Keratinocyte (primary cell): Measurements from ENCODE around the gene NEUROD2. TPM values are rescaled to one million over a fixed set of nuclear protein-coding genes. Genes with fewer than 3 reads are reported as not detected.

Experiments
- DNase-seq: peaks from one replicate; pipeline ENCODE4 v3.0.0-alpha.2; 2011; ENCODE audit warnings: low read depth, missing footprints, low spot score
- FAIRE-seq: peaks from 2 replicates; lab custom pipeline; 2011; peaks lifted over from hg19 to GRCh38; lab: Jason Lieb, UNC
- H2AFZ ChIP-seq: 2 replicates; pipeline ENCODE4 v1.6.0; 2012; ENCODE audit warnings: low read length, control low read depth, inconsistent platforms; ENCODE audit not compliant: control insufficient read depth
- H3K27ac ChIP-seq: 2 replicates; pipeline ENCODE4 v1.5.1; 2011; ENCODE audit warnings: low read length; ENCODE audit not compliant: control insufficient read depth, insufficient read depth
- H3K27me3 ChIP-seq: 3 replicates; pipeline ENCODE4 v1.6.0; 2011; ENCODE audit warnings: low read length; ENCODE audit not compliant: control insufficient read depth, insufficient read depth; ENCODE audit errors: extremely low read depth
- H3K36me3 ChIP-seq, 2 experiments: 2 replicates in 1 of 2; 3 replicates in 1 of 2; pipeline ENCODE4 v1.5.1; 2011; ENCODE audit warnings: low read length in 2 of 2, mild to moderate bottlenecking in 1 of 2; ENCODE audit not compliant: control insufficient read depth in 2 of 2, insufficient read depth in 2 of 2; ENCODE audit errors: extremely low read depth in 1 of 2
- H3K4me1 ChIP-seq: 3 replicates; pipeline ENCODE4 v1.5.1; 2011; ENCODE audit warnings: low read length; ENCODE audit not compliant: control insufficient read depth, insufficient read depth; ENCODE audit errors: extremely low read depth
- H3K4me2 ChIP-seq: 3 replicates; pipeline ENCODE4 v1.6.0; 2011; ENCODE audit warnings: low read depth, low read length; ENCODE audit not compliant: control insufficient read depth, insufficient read depth; ENCODE audit errors: extremely low read depth
- H3K4me3 ChIP-seq, 3 experiments: fragments of 200-600 bp in 1 of 3; sonication (generic) in 1 of 3; 2 replicates in 2 of 3; 3 replicates in 1 of 3; pipeline ENCODE4 v1.5.1; 2011 to 2016; ENCODE audit warnings: low read length in 3 of 3, mild to moderate bottlenecking in 3 of 3, control low read depth in 2 of 3, inconsistent platforms in 1 of 3, low read depth in 1 of 3, mixed read lengths in 1 of 3, mixed run types in 1 of 3, moderate library complexity in 1 of 3; ENCODE audit not compliant: control insufficient read depth in 2 of 3, insufficient read depth in 2 of 3; ENCODE audit errors: extremely low read depth in 1 of 3
- H3K79me2 ChIP-seq: 2 replicates; pipeline ENCODE4 v1.6.0; 2012; ENCODE audit warnings: low read length; ENCODE audit not compliant: control insufficient read depth, insufficient read depth
- H3K9ac ChIP-seq: 3 replicates; pipeline ENCODE4 v1.6.0; 2011; ENCODE audit warnings: low read length; ENCODE audit not compliant: control insufficient read depth, insufficient read depth; ENCODE audit errors: extremely low read depth
- H3K9me1 ChIP-seq: 3 replicates; pipeline ENCODE4 v1.6.0; 2011; ENCODE audit warnings: low read length; ENCODE audit not compliant: control insufficient read depth, insufficient read depth; ENCODE audit errors: extremely low read depth
- H3K9me3 ChIP-seq: 2 replicates; pipeline ENCODE4 v1.5.1; 2012; ENCODE audit warnings: low read depth, low read length; ENCODE audit not compliant: control insufficient read depth
- H4K20me1 ChIP-seq: 3 replicates; pipeline ENCODE4 v1.6.0; 2011; ENCODE audit warnings: low read length; ENCODE audit not compliant: control insufficient read depth, insufficient read depth; ENCODE audit errors: extremely low read depth
- EZH2 ChIP-seq: IDR thresholded peaks from one replicate; pipeline ENCODE4 v1.6.1; 2012; ENCODE audit warnings: inconsistent platforms, mild to moderate bottlenecking, low read length, moderate library complexity
- dilution Hi-C: fragments of 300-500 bp; cut with MboI; formaldehyde crosslinking; loops from one replicate; pipeline ENCODE4 v1.7.0; 2020; ENCODE audit warnings: low sequenced_read_pairs; ENCODE audit not compliant: extremely low pct_ligation_motif_present
- polyA plus RNA-seq, 5 experiments: library from polyadenylated mRNA; depleted of rRNA in 3 of 5; stranded (reverse) in 3 of 5; stranded (forward) in 1 of 5; unstranded in 1 of 5; fragments of >200 nt; gene quantifications; 1 replicate in 1 of 5; 2 replicates in 3 of 5; 3 replicates in 1 of 5; pipeline versions ENCODE4 v1.2.1 to v1.2.3, GENCODE V29; 2011 to 2012; ENCODE audit warnings: missing spikeins in 2 of 5, low read depth in 1 of 5, low replicate concordance in 1 of 5
- TF ChIP-seq, protein P1 (sequence below), 3 experiments: IDR thresholded peaks in 1 of 3; conservative IDR thresholded peaks in 1 of 3; optimal IDR thresholded peaks in 1 of 3; 2 replicates in 2 of 3; 3 replicates in 1 of 3; pipeline versions ENCODE3 to v1.5.1; 2011; ENCODE audit warnings: low read length in 3 of 3, mild to moderate bottlenecking in 3 of 3, moderate library complexity in 2 of 3, control low read depth in 1 of 3, inconsistent platforms in 1 of 3; ENCODE audit not compliant: insufficient read depth in 2 of 3; ENCODE audit errors: extremely low read depth in 1 of 3

Gene NEUROD2
- polyA plus RNA-seq, 1 donor (not counting 4 experiments of a cell fraction or from before 2014, with no cell fraction given): not detected

DNA sequence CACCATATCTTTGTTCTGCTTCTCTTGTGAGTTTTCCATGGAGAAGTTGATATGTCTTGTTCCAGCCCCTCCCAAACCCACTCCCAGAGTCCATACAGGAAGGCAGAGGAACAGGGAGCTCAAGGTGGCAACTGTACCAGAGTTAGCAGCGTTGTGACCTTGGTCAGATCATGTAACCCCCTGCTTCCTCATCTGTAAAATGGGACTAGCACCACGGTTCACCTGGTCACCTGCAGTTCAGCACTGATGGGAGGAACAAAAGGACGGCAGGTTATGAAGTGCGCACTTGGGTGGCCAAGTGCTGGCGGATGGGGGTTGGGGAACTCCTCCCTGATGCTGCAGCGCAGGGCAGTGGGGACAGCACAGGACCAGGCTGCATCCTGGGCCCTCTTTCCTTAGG is 7.7 kb upstream of the NEUROD2 start:
- FAIRE-seq (no peak), DNase-seq (no peak)
- Histone ChIP-seq H3K27ac (no peak overlapping the region), H3K9ac (no peak overlapping the region), H4K20me1 (no peaks in the 10 kb centered on the region), H3K79me2 (no peaks in the 10 kb centered on the region), H3K4me2 (no peak overlapping the region), H3K36me3 (no peaks in the 10 kb centered on the region), H3K4me3 (no peak overlapping the region), H3K9me1 (no peaks in the 10 kb centered on the region), H3K27me3 (peaks cover 34% of the 10 kb centered on the region), H2AFZ (no peak overlapping the region), H3K9me3 (no peaks in the 10 kb centered on the region), H3K4me1 (no peaks in the 10 kb centered on the region)
- dilution Hi-C loops: no loop called here
- no peak for TF ChIP-seq EZH2
- TF ChIP-seq, protein P1, sequence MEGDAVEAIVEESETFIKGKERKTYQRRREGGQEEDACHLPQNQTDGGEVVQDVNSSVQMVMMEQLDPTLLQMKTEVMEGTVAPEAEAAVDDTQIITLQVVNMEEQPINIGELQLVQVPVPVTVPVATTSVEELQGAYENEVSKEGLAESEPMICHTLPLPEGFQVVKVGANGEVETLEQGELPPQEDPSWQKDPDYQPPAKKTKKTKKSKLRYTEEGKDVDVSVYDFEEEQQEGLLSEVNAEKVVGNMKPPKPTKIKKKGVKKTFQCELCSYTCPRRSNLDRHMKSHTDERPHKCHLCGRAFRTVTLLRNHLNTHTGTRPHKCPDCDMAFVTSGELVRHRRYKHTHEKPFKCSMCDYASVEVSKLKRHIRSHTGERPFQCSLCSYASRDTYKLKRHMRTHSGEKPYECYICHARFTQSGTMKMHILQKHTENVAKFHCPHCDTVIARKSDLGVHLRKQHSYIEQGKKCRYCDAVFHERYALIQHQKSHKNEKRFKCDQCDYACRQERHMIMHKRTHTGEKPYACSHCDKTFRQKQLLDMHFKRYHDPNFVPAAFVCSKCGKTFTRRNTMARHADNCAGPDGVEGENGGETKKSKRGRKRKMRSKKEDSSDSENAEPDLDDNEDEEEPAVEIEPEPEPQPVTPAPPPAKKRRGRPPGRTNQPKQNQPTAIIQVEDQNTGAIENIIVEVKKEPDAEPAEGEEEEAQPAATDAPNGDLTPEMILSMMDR (optimal IDR thresholded peaks at IDR 0.05 in 1 of 3, IDR thresholded peaks at IDR 0.05 in 1 of 3, conservative IDR thresholded peaks at IDR 0.05 in 1 of 3; ENCODE audit: extremely low read depth in 1 of 3, insufficient read depth in 2 of 3, low read length in 3 of 3): no peak

DNA sequence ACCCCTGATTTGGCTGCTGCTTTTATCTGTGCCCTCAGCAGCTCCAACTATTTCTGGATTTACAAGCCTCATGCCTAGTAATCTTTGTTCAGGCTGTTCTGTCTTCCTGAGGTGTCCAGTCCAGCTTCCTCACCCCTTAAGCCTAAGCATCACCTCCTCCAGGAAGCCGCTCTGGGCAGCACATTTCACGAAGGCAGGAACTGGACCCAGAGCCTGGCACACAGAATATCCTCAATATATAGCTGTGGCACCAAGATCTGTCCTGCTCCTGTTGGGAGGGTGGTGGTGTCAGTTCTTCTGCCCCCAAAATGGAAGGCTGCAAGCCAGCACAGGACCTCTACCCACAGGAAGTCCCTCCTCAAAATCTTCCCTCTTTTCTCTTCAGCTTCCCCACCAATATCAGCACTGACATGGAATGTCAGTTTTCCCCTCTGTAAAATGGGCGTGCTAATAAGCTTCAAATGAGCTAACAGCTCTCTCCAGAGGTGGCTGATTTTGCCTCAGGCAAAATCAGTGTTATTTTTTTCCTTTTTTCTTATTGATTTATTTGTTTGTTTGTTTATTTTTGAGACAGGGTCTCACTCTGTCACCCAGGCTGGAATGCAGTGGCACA is 6.9 kb upstream of the NEUROD2 start:
- H3K4me1 ChIP-seq: no peaks in the 10 kb centered on the region
- DNase-seq (no peak), FAIRE-seq (no peak)
- no peak overlapping the region for H3K9ac ChIP-seq
- dilution Hi-C loops: no loop called here
- no peak overlapping the region for H2AFZ ChIP-seq
- TF ChIP-seq EZH2: no peak
- TF ChIP-seq, protein P1 (optimal IDR thresholded peaks at IDR 0.05 in 1 of 3, IDR thresholded peaks at IDR 0.05 in 1 of 3, conservative IDR thresholded peaks at IDR 0.05 in 1 of 3; ENCODE audit: extremely low read depth in 1 of 3, insufficient read depth in 2 of 3, low read length in 3 of 3): no peak
- H3K9me1 ChIP-seq: no peaks in the 10 kb centered on the region
- H3K27ac ChIP-seq: no peak overlapping the region
- H3K79me2 ChIP-seq: no peaks in the 10 kb centered on the region
- no peaks in the 10 kb centered on the region for H3K36me3 ChIP-seq
- H3K27me3 ChIP-seq: peaks cover 36% of the 10 kb centered on the region
- no peaks in the 10 kb centered on the region for H4K20me1 ChIP-seq
- H3K4me2 ChIP-seq: no peak overlapping the region
- H3K4me3 ChIP-seq: no peak overlapping the region
- no peaks in the 10 kb centered on the region for H3K9me3 ChIP-seq
